Measurements from ENCODE around the gene ZDHHC11. TPM values are rescaled to one million over a fixed set of nuclear protein-coding genes. Genes with fewer than 3 reads are reported as not detected.

The ZDHHC11 gene
- total and polyA plus RNA-seq, 3 donors from 2014 or later = 22.9 to 39.7 (median 37.2) TPM

DNA sequence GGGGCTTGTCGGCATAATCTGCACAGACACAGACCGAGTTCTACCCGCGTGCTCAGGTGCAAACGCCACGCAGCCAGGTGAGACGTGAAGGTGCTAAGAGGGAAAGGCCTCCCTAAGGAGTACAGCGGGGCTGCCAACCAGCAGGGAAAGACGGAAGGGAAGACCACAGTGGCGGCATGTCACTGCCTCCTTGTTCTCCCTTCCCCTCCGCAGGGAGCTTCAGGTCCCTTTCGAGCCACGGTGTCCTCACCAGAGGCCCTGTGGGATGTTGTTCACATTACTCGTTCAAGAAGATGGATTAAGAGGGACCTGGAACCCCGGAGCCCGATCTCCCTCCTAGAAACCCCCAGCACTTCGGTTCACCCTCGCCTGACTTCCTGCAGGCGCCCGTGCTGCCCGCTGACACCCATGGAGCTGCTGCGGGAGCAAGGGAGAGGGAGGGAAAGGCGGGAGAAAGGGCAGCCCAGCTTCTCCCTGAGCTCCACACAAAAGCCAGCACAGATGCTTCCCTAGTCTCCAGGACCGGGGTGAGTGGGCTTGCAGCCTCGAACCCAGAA is 41.1 kb upstream of the ZDHHC11 start:
- WGBS, 2 donors = 1 to 11% methylated on average over 11 to 23 of the region's 25 CpGs
- peak overlapping the region; percentile 36 to 89 for H3K27ac ChIP-seq
- DNase-seq = peak; percentile 27
- H3K27me3 ChIP-seq = no peaks in the 10 kb centered on the region
- H3K9me3 ChIP-seq = no peaks in the 10 kb centered on the region
- TF ChIP-seq POLR2A (IDR thresholded peaks at IDR 0.05) = no peak
- TF ChIP-seq, protein P1, sequence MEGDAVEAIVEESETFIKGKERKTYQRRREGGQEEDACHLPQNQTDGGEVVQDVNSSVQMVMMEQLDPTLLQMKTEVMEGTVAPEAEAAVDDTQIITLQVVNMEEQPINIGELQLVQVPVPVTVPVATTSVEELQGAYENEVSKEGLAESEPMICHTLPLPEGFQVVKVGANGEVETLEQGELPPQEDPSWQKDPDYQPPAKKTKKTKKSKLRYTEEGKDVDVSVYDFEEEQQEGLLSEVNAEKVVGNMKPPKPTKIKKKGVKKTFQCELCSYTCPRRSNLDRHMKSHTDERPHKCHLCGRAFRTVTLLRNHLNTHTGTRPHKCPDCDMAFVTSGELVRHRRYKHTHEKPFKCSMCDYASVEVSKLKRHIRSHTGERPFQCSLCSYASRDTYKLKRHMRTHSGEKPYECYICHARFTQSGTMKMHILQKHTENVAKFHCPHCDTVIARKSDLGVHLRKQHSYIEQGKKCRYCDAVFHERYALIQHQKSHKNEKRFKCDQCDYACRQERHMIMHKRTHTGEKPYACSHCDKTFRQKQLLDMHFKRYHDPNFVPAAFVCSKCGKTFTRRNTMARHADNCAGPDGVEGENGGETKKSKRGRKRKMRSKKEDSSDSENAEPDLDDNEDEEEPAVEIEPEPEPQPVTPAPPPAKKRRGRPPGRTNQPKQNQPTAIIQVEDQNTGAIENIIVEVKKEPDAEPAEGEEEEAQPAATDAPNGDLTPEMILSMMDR (IDR thresholded peaks at IDR 0.05) = no peak
- no peaks in the 10 kb centered on the region for H3K36me3 ChIP-seq (ENCODE audit: low read depth, missing control alignments)
- H3K4me1 ChIP-seq = peaks cover 12% of the 10 kb centered on the region
- peak overlapping the region; percentile 79 to 95 for H3K4me3 ChIP-seq
- intact Hi-C loops (cut with DNase I; ENCODE audit: low total_unique reads) = no loop called here

DNA sequence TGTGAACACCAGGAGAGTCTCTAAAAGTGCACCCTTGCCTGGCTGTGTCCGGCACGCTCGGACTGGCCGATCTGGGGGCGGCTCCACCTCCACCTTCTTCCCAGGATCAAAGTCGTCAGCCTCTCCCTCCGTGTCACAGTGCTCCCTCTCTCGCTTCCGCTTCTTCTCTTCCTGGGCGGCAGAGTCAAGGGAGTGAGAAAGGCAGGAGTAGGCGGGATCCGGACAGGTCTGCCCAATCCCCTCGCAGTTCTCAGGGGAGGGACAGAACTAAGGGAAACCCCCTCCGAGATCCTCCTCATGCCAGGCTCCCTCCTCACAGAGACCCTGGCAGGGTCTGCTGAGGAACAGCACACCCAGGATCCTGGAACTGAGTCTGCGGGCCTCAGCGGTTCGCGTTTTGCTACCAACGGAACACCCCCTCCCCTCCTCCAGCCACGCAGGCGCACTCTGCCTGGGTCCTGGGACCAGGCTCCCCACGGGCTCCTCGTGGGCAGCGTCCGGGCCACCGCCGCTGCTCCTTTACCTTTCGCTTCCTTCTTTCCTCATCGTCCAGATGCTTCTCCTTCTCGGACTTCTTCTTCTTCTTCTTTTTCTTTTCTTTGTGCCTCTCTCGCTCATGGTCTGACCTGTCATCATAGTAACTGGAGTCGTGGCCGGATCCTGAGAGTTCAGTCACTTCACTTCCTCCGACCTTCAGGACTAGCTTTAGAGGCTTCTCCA is 40.5 kb upstream of the ZDHHC11 start:
- Histone ChIP-seq H3K36me3 (ENCODE audit: low read depth, missing control alignments) (no peaks in the 10 kb centered on the region), H3K9me3 (no peaks in the 10 kb centered on the region), H3K4me3 (peak overlapping the region; percentile 79 to 95), H3K4me1 (peaks cover 12% of the 10 kb centered on the region), H3K27ac (no peak overlapping the region), H3K27me3 (no peaks in the 10 kb centered on the region)
- DNase-seq = no peak
- intact Hi-C loops (cut with DNase I; ENCODE audit: low total_unique reads) = no loop called here
- no peak for TF ChIP-seq POLR2A (IDR thresholded peaks at IDR 0.05)
- TF ChIP-seq, protein P1 (IDR thresholded peaks at IDR 0.05) = no peak
- WGBS, 2 donors = 44 to 50% methylated on average over 31 to 34 of the region's 34 CpGs

DNA sequence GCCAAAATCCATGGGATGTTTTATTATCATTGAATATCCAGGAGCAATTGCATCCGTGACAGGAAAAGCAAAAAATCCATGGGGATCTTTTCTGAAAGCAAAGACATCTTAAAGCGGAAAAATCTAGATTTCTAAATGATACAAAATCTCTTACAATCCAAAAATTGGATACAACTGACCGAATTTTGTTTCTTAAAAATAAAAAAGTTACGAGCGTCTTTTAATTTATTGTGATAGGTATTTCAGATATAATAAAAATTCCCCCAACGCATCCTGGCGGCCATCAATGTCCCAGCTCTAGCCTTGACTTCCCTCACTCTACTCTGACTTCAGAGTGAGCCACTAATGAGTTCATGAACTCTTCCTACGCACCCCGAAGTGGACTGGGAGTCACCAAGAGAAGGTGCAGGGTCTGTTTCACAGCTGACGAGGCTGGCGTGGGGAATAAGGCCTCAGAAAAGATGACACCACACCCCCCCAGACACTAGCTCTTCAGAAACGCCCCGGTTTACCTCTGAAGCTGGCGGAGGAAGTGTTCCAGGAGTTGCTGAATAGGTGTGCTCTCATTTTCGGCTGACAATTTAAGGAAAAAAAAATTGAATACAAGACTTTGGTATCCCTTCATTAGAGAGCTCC is 38.4 kb upstream of the ZDHHC11 start:
- no peak overlapping the region for H3K27ac ChIP-seq
- intact Hi-C loops (cut with DNase I; ENCODE audit: low total_unique reads) = no loop called here
- H3K27me3 ChIP-seq = no peaks in the 10 kb centered on the region
- no peak for DNase-seq
- no peak overlapping the region for H3K4me3 ChIP-seq
- WGBS, 2 donors = 93 to 95% methylated on average over 15 of the region's 15 CpGs
- H3K36me3 ChIP-seq (ENCODE audit: low read depth, missing control alignments) = no peaks in the 10 kb centered on the region
- no peaks in the 10 kb centered on the region for H3K9me3 ChIP-seq
- no peak for TF ChIP-seq POLR2A (IDR thresholded peaks at IDR 0.05)
- TF ChIP-seq, protein P1 (IDR thresholded peaks at IDR 0.05) = no peak
- peaks cover 12% of the 10 kb centered on the region for H3K4me1 ChIP-seq

DNA sequence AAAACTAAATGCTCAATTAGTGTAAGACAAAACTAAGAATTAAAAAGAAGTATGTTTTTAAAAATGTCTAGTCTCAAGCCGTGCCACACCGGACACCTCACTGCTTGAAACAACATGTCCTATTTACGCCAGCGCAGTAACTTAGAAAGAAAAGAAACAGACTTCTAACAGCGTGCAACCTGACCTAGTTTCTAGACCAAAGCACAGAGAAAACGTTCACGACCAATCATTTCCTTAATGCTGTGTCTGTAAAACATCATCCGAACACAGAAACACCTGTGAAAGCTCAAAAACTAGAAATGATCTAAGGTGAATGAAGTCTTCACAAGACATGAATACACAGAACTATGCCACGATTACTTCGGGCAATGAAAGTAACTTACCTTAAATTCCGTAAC is 37.9 kb upstream of the ZDHHC11 start:
- H3K4me1 ChIP-seq = peaks cover 12% of the 10 kb centered on the region
- H3K4me3 ChIP-seq = no peak overlapping the region
- intact Hi-C loops (cut with DNase I; ENCODE audit: low total_unique reads) = no loop called here
- DNase-seq = no peak
- no peaks in the 10 kb centered on the region for H3K9me3 ChIP-seq
- no peaks in the 10 kb centered on the region for H3K27me3 ChIP-seq
- no peaks in the 10 kb centered on the region for H3K36me3 ChIP-seq (ENCODE audit: low read depth, missing control alignments)
- 94 to 95% methylated on average over 11 of the region's 11 CpGs for WGBS, 2 donors
- no peak overlapping the region for H3K27ac ChIP-seq
- TF ChIP-seq POLR2A (IDR thresholded peaks at IDR 0.05) = no peak
- TF ChIP-seq, protein P1 (IDR thresholded peaks at IDR 0.05) = no peak
